Activated CD4-positive, alpha-beta memory T cell treated with anti-CD3 and anti-CD28 coated beads, Interleukin-2, amount 10 ng/mL, durations not matched to agents 7 days and 5 days (primary cell): Measurements from ENCODE around the gene FAM222B. TPM values are rescaled to one million over a fixed set of nuclear protein-coding genes. Genes with fewer than 3 reads are reported as not detected.
"Not testable (repeated sequence)": the region's sequence is repeated elsewhere in the genome, so short reads cannot be mapped to it uniquely, and the experiment has no call there.

Experiments used
- CTCF ChIA-PET: fragments of 350-600 bp; sonication (Branson Sonifier 250); formaldehyde crosslinking; loops from one replicate; lab custom pipeline; 2021; ENCODE audit warnings: antibody characterized with exemption, inconsistent platforms; lab: Charles Lee
- POLR2A ChIA-PET: fragments of 350-600 bp; sonication (Branson Sonifier 250); formaldehyde crosslinking; loops from one replicate; lab custom pipeline; 2021; ENCODE audit warnings: antibody characterized with exemption; lab: Charles Lee
- DNase-seq: peaks from one replicate; pipeline ENCODE4 v3.0.0-alpha.2; 2020
- H3K27ac Mint-ChIP-seq: one replicate; pipeline ENCODE4 v1.8.0; 2021; ENCODE audit warnings: mild to moderate bottlenecking, mixed read lengths
- H3K27me3 Mint-ChIP-seq: one replicate; pipeline ENCODE4 v1.8.0; 2021; ENCODE audit warnings: mixed read lengths
- H3K36me3 Mint-ChIP-seq: one replicate; pipeline ENCODE4 v1.8.0; 2021; ENCODE audit warnings: low read depth, mixed read lengths
- H3K4me1 Mint-ChIP-seq: one replicate; pipeline ENCODE4 v1.8.0; 2021; ENCODE audit warnings: mixed read lengths
- H3K4me3 Mint-ChIP-seq: one replicate; pipeline ENCODE4 v1.8.0; 2021; ENCODE audit warnings: mild to moderate bottlenecking, mixed read lengths
- H3K9me3 Mint-ChIP-seq: one replicate; pipeline ENCODE4 v1.8.0; 2021; ENCODE audit warnings: mixed read lengths
- total RNA-seq, 2 experiments: library from RNA; stranded (reverse); gene quantifications; one replicate each; pipeline ENCODE4 v1.2.3, GENCODE V29; 2021

Gene FAM222B
- total RNA-seq, 2 experiments from 2014 or later: 15.5 to 17.1 TPM

GRCh38 chr17:28792877-28793661 lies 49.5 kb downstream of the FAM222B start:
- Mint-ChIP-seq H3K27me3 (no peaks in the 10 kb centered on the region), H3K4me1 (no peaks in the 10 kb centered on the region), H3K27ac (no peak overlapping the region), H3K9me3 (no peaks in the 10 kb centered on the region), H3K36me3 (peaks cover 3% of the 10 kb centered on the region), H3K4me3 (no peak overlapping the region)
- DNase-seq: no peak
- CTCF ChIA-PET: interaction anchor here (0.7 to 0.8 kb wide), 2 partner anchors 134 to 480 kb away, joined by 3 to 4 read pairs; no protein-coding TSS in a partner anchor
- POLR2A ChIA-PET: no interaction called here

- ChIA-PET CTCF (interaction anchor here (3.7 kb wide), 1 partner anchor 24 kb away, joined by 17 read pairs; no protein-coding TSS in a partner anchor), POLR2A (interaction anchor here (0.9 to 1.0 kb wide), 2 partner anchors 9 to 24 kb away, joined by 3 to 5 read pairs; no protein-coding TSS in a partner anchor)
- no peak for DNase-seq
- no peaks in the 10 kb centered on the region for H3K9me3 Mint-ChIP-seq
- H3K4me1 Mint-ChIP-seq: no peaks in the 10 kb centered on the region
- H3K27me3 Mint-ChIP-seq: no peaks in the 10 kb centered on the region
- no peaks in the 10 kb centered on the region for H3K36me3 Mint-ChIP-seq
- H3K27ac Mint-ChIP-seq: no peak overlapping the region
- no peak overlapping the region for H3K4me3 Mint-ChIP-seq
These were observed 54.5 kb downstream of the FAM222B start for GRCh38 chr17:28788100-28788499.

GRCh38 chr17:28783161-28783560 lies 59.4 kb downstream of the FAM222B start:
- Mint-ChIP-seq H3K9me3 (no peaks in the 10 kb centered on the region), H3K27ac (no peak overlapping the region), H3K4me1 (peaks cover 10% of the 10 kb centered on the region), H3K27me3 (no peaks in the 10 kb centered on the region), H3K4me3 (no peak overlapping the region), H3K36me3 (peaks cover 10% of the 10 kb centered on the region)
- no peak for DNase-seq
- POLR2A ChIA-PET: no interaction called here
- CTCF ChIA-PET: interaction anchor here (0.9 to 5.6 kb wide), 3 partner anchors 8 to 120 kb away, joined by 4 to 31 read pairs (median 4); no protein-coding TSS in a partner anchor

- Mint-ChIP-seq H3K4me1 (peaks cover 24% of the 10 kb centered on the region), H3K36me3 (peaks cover 10% of the 10 kb centered on the region)
- H3K27ac Mint-ChIP-seq, DNase-seq, POLR2A ChIA-PET, H3K27me3 Mint-ChIP-seq, H3K9me3 Mint-ChIP-seq, H3K4me3 Mint-ChIP-seq: not testable (repeated sequence)
- CTCF ChIA-PET: interaction anchor here (5.6 kb wide), 1 partner anchor 15 kb away, joined by 31 read pairs; no protein-coding TSS in a partner anchor
These were observed 63.0 kb downstream of the FAM222B start for GRCh38 chr17:28779601-28780000.

- Mint-ChIP-seq H3K27ac (peak overlapping the region; percentile 6), H3K27me3 (no peaks in the 10 kb centered on the region), H3K4me3 (no peak overlapping the region), H3K4me1 (peaks cover 29% of the 10 kb centered on the region), H3K9me3 (no peaks in the 10 kb centered on the region), H3K36me3 (peaks cover 19% of the 10 kb centered on the region)
- POLR2A ChIA-PET: no interaction called here
- CTCF ChIA-PET: interaction anchor here (0.9 kb wide), 1 partner anchor 31 kb away, joined by 3 read pairs; no protein-coding TSS in a partner anchor
- DNase-seq: no peak
These were observed 65.4 kb downstream of the FAM222B start for GRCh38 chr17:28777178-28777577.

GRCh38 chr17:28774206-28774605 lies 68.4 kb downstream of the FAM222B start:
- H3K36me3 Mint-ChIP-seq: peaks cover 13% of the 10 kb centered on the region
- ChIA-PET CTCF (interaction anchor here (1.6 to 5.6 kb wide), 3 partner anchors 10 to 68 kb away, joined by 3 to 46 read pairs (median 9); partner anchors contain the start of gene FAM222B), POLR2A (interaction anchor here (1.6 kb wide), 1 partner anchor 49 kb away, joined by 4 read pairs; no protein-coding TSS in a partner anchor)
- H3K4me3 Mint-ChIP-seq: no peak overlapping the region
- no peaks in the 10 kb centered on the region for H3K9me3 Mint-ChIP-seq
- no peak for DNase-seq
- H3K27ac Mint-ChIP-seq: no peak overlapping the region
- H3K27me3 Mint-ChIP-seq: no peaks in the 10 kb centered on the region
- H3K4me1 Mint-ChIP-seq: peaks cover 26% of the 10 kb centered on the region

GRCh38 chr17:28773736-28774135 lies 68.9 kb downstream of the FAM222B start:
- ChIA-PET CTCF (interaction anchor here (1.6 to 5.6 kb wide), 3 partner anchors 10 to 69 kb away, joined by 3 to 46 read pairs (median 9); partner anchors contain the start of gene FAM222B), POLR2A (interaction anchor here (1.6 kb wide), 1 partner anchor 49 kb away, joined by 4 read pairs; no protein-coding TSS in a partner anchor)
- Mint-ChIP-seq H3K27ac (no peak overlapping the region), H3K9me3 (no peaks in the 10 kb centered on the region), H3K27me3 (no peaks in the 10 kb centered on the region), H3K36me3 (peaks cover 9% of the 10 kb centered on the region), H3K4me3 (no peak overlapping the region), H3K4me1 (peaks cover 21% of the 10 kb centered on the region)
- no peak for DNase-seq

- Mint-ChIP-seq H3K9me3 (no peaks in the 10 kb centered on the region), H3K4me3 (no peak overlapping the region), H3K27ac (no peak overlapping the region), H3K36me3 (peaks cover 22% of the 10 kb centered on the region), H3K27me3 (no peaks in the 10 kb centered on the region), H3K4me1 (peaks cover 28% of the 10 kb centered on the region)
- ChIA-PET CTCF (interaction anchor here (0.6 to 6.9 kb wide), 22 partner anchors 9 to 188 kb away, joined by 3 to 88 read pairs (median 14); partner anchors contain the start of genes DHRS13, FLOT2, NEK8 and PHF12), POLR2A (interaction anchor here (1.4 to 2.3 kb wide), 5 partner anchors 11 to 44 kb away, joined by 3 to 22 read pairs (median 5); partner anchors contain the start of gene TLCD1)
- DNase-seq: no peak
These were observed 77.6 kb downstream of the FAM222B start for GRCh38 chr17:28765038-28765437.

GRCh38 chr17:28763804-28764266 lies 78.8 kb downstream of the FAM222B start:
- H3K4me3 Mint-ChIP-seq: no peak overlapping the region
- H3K4me1 Mint-ChIP-seq: peaks cover 28% of the 10 kb centered on the region
- POLR2A ChIA-PET: interaction anchor here (0.7 to 2.3 kb wide), 15 partner anchors 9 to 188 kb away, joined by 3 to 22 read pairs (median 4); partner anchors contain the start of genes ERAL1, FAM222B, FLOT2 and PHF12
- no peak overlapping the region for H3K27ac Mint-ChIP-seq
- peak; percentile 79 for DNase-seq
- H3K36me3 Mint-ChIP-seq: peaks cover 32% of the 10 kb centered on the region
- no peaks in the 10 kb centered on the region for H3K27me3 Mint-ChIP-seq
- CTCF ChIA-PET: interaction anchor here (0.6 to 6.9 kb wide), 47 partner anchors 10 to 456 kb away, joined by 3 to 88 read pairs (median 7); partner anchors contain the start of genes DHRS13, FAM222B, FLOT2 and NEK8
- no peaks in the 10 kb centered on the region for H3K9me3 Mint-ChIP-seq

GRCh38 chr17:28763137-28763799 lies 79.3 kb downstream of the FAM222B start:
- peaks cover 38% of the 10 kb centered on the region for H3K36me3 Mint-ChIP-seq
- H3K4me1 Mint-ChIP-seq: peaks cover 28% of the 10 kb centered on the region
- H3K4me3 Mint-ChIP-seq: no peak overlapping the region
- ChIA-PET POLR2A (interaction anchor here (0.7 to 2.3 kb wide), 18 partner anchors 9 to 188 kb away, joined by 3 to 22 read pairs (median 4); partner anchors contain the start of genes ERAL1, FAM222B, FLOT2 and NEK8), CTCF (interaction anchor here (0.6 to 6.9 kb wide), 51 partner anchors 11 to 457 kb away, joined by 3 to 88 read pairs (median 5); partner anchors contain the start of genes DHRS13, FAM222B, FLOT2 and NEK8)
- H3K9me3 Mint-ChIP-seq: no peaks in the 10 kb centered on the region
- no peak overlapping the region for H3K27ac Mint-ChIP-seq
- DNase-seq: no peak
- H3K27me3 Mint-ChIP-seq: no peaks in the 10 kb centered on the region

- H3K4me3 Mint-ChIP-seq: no peak overlapping the region
- H3K27ac Mint-ChIP-seq: no peak overlapping the region
- no peaks in the 10 kb centered on the region for H3K9me3 Mint-ChIP-seq
- peaks cover 47% of the 10 kb centered on the region for H3K36me3 Mint-ChIP-seq
- CTCF ChIA-PET: interaction anchor here (3.9 to 6.9 kb wide), 4 partner anchors 9 to 141 kb away, joined by 20 to 88 read pairs (median 57); partner anchors contain the start of genes DHRS13, FAM222B, NEK8 and TLCD1
- no peak for DNase-seq
- H3K4me1 Mint-ChIP-seq: peaks cover 26% of the 10 kb centered on the region
- H3K27me3 Mint-ChIP-seq: no peaks in the 10 kb centered on the region
- POLR2A ChIA-PET: interaction anchor here (0.5 to 1.6 kb wide), 4 partner anchors 12 to 268 kb away, joined by 3 to 5 read pairs (median 4); no protein-coding TSS in a partner anchor
These were observed 81.7 kb downstream of the FAM222B start for GRCh38 chr17:28760601-28761562.
